ENCODE data around the gene FAM3A.

- TF ChIP-seq TAF1 (IDR thresholded peaks at IDR 0.05; ENCODE audit: borderline replicate concordance, low read depth, low read length) (no peak), POLR2A (IDR thresholded peaks at IDR 0.05; ENCODE audit: low read depth, low read length) (no peak), POLR2AphosphoS5 (IDR thresholded peaks at IDR 0.05; ENCODE audit: low read depth, low read length) (no peak)
Measured at GRCh38 chrX:154516656-154517100, 646 bp upstream of the FAM3A start.
